Transverse colon (tissue), 4 donors: ENCODE measurements around the gene GLIS1. TPM values are rescaled to one million over a fixed set of nuclear protein-coding genes. Genes with fewer than 3 reads are reported as not detected.

Experiments used
- DNase-seq: peaks from one replicate; pipeline ENCODE4 v3.0.0-alpha.2; 2019
- H3K27ac ChIP-seq, 4 donors: fragments of 200-600 bp; sonication (generic); 2 replicates each; pipeline ENCODE4 v1.5.1; 2016 to 2018; ENCODE audit warnings: inconsistent platforms in 4 of 4
- H3K27me3 ChIP-seq: fragments of 200-600 bp; sonication (generic); 2 replicates; pipeline ENCODE4 v1.5.1; 2017; ENCODE audit warnings: inconsistent platforms
- H3K36me3 ChIP-seq, 4 donors: fragments of 200-600 bp; sonication (generic); 2 replicates each; pipeline ENCODE4 v1.5.1; 2017 to 2019; ENCODE audit warnings: inconsistent platforms in 4 of 4
- H3K4me1 ChIP-seq, 4 donors: fragments of 200-600 bp; sonication (generic); 2 replicates each; pipeline ENCODE4 v1.5.1; 2017 to 2020; ENCODE audit warnings: inconsistent platforms in 4 of 4
- H3K4me3 ChIP-seq, 4 donors: fragments of 200-600 bp; sonication (generic); 1 replicate in 1 of 4; 2 replicates in 3 of 4; pipeline versions ENCODE4 v1.5.1 to v1.6.1; 2017 to 2019; ENCODE audit warnings: inconsistent platforms in 4 of 4
- H3K9me3 ChIP-seq, 2 donors: fragments of 200-600 bp; sonication (generic); 2 replicates each; pipeline ENCODE4 v1.5.1; 2017 to 2019; ENCODE audit warnings: inconsistent platforms in 2 of 2
- EP300 ChIP-seq: sonication (generic); formaldehyde crosslinking; IDR thresholded peaks from one replicate; pipeline ENCODE4 v1.6.1; 2017; ENCODE audit warnings: antibody characterized with exemption, low read depth
- POLR2A ChIP-seq: fragments of 450-650 bp; IDR thresholded peaks from one replicate; pipeline ENCODE4 v1.6.1; 2016; ENCODE audit warnings: antibody characterized with exemption, mild to moderate bottlenecking, moderate library complexity
- POLR2AphosphoS5 ChIP-seq, 3 donors: sonication (generic); formaldehyde crosslinking; IDR thresholded peaks; one replicate each; pipeline ENCODE4 v1.6.1; 2016; ENCODE audit warnings: antibody characterized with exemption in 3 of 3
- WGBS, 2 donors: methylation state at CpG; one replicate each; pipeline ENCODE4 v1.1.5; 2018; ENCODE audit warnings: low coverage in 1 of 2; 5-methylcytosine and 5-hydroxymethylcytosine counted together
- in situ Hi-C, 4 donors: fragments of 200-750 bp; cut with MboI; loops; one replicate each; pipeline versions ENCODE4 v1.15.0 to v1.15.1; 2017; ENCODE audit warnings: low sequenced_read_pairs in 3 of 4, low pct_ligation_motif_present in 1 of 4, low pct_unique_long_range_greater_than_20kb in 1 of 4
- intact Hi-C: fragments of 100-400 bp; cut with DNase I; formaldehyde crosslinking; loops from one replicate; pipeline ENCODE4 v1.15.1; 2023; ENCODE audit warnings: low total_unique reads
- total RNA-seq, 4 donors: library from RNA; depleted of rRNA; stranded (reverse); fragments of >200 nt; gene quantifications; one replicate each; pipeline ENCODE4 v1.1.0, GENCODE V29; 2016
- TF ChIP-seq, protein P1 (sequence below), 5 experiments: fragments of 200-600 bp in 3 of 5; fragments of 450-650 bp in 2 of 5; sonication (generic) in 3 of 5; IDR thresholded peaks; 1 replicate in 2 of 5; 2 replicates in 3 of 5; pipeline ENCODE4 v1.5.1; 2016 to 2017; ENCODE audit warnings: antibody characterized with exemption in 5 of 5, inconsistent platforms in 3 of 5, mild to moderate bottlenecking in 2 of 5, moderate library complexity in 1 of 5

Gene GLIS1
- total RNA-seq, 4 donors from 2014 or later, result 0.16 to 0.75 (median 0.27) TPM; not detected in 1

DNA sequence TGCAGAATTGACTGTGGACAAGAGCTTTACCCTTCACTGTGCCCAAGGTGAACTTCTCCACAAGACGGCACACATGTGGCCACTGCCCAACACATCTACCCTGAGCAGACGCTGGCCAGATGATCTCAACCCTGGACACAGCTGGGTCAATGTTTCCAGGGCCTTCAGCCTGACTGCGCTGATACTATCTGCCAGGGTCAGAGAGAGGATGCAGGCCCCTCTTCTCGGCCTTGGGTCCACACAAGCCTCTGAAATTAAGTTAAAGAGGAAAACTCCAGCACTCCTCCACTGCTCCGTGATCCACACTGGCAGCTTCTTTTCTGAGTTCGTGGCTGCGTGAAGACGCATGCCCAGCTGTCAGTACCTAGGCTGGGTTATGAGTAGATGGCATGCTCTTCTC is 58.1 kb downstream of the GLIS1 start:
- no peak overlapping the region for H3K27ac ChIP-seq
- no peak overlapping the region for H3K4me3 ChIP-seq
- no peaks in the 10 kb centered on the region for H3K9me3 ChIP-seq
- H3K27me3 ChIP-seq, result peaks cover 20% of the 10 kb centered on the region
- H3K4me1 ChIP-seq, result peaks cover 5 to 16% (median 9%) of the 10 kb centered on the region in 4 donors
- intact Hi-C loops, result no loop called here
- WGBS, 2 donors, result 92 to 100% methylated on average over 1 to 8 of the region's 8 CpGs
- in situ Hi-C loops, result loop anchor here in 1 of 4 donors (10.0 kb wide), 1 partner anchor 196 kb away; no protein-coding TSS in a partner anchor
- DNase-seq, result no peak
- H3K36me3 ChIP-seq, result no peaks in the 10 kb centered on the region
- TF ChIP-seq POLR2AphosphoS5 (IDR thresholded peaks at IDR 0.05) (no peak), POLR2A (no peak), EP300 (no peak)
- TF ChIP-seq, protein P1, sequence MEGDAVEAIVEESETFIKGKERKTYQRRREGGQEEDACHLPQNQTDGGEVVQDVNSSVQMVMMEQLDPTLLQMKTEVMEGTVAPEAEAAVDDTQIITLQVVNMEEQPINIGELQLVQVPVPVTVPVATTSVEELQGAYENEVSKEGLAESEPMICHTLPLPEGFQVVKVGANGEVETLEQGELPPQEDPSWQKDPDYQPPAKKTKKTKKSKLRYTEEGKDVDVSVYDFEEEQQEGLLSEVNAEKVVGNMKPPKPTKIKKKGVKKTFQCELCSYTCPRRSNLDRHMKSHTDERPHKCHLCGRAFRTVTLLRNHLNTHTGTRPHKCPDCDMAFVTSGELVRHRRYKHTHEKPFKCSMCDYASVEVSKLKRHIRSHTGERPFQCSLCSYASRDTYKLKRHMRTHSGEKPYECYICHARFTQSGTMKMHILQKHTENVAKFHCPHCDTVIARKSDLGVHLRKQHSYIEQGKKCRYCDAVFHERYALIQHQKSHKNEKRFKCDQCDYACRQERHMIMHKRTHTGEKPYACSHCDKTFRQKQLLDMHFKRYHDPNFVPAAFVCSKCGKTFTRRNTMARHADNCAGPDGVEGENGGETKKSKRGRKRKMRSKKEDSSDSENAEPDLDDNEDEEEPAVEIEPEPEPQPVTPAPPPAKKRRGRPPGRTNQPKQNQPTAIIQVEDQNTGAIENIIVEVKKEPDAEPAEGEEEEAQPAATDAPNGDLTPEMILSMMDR (IDR thresholded peaks at IDR 0.05), result no peak

DNA sequence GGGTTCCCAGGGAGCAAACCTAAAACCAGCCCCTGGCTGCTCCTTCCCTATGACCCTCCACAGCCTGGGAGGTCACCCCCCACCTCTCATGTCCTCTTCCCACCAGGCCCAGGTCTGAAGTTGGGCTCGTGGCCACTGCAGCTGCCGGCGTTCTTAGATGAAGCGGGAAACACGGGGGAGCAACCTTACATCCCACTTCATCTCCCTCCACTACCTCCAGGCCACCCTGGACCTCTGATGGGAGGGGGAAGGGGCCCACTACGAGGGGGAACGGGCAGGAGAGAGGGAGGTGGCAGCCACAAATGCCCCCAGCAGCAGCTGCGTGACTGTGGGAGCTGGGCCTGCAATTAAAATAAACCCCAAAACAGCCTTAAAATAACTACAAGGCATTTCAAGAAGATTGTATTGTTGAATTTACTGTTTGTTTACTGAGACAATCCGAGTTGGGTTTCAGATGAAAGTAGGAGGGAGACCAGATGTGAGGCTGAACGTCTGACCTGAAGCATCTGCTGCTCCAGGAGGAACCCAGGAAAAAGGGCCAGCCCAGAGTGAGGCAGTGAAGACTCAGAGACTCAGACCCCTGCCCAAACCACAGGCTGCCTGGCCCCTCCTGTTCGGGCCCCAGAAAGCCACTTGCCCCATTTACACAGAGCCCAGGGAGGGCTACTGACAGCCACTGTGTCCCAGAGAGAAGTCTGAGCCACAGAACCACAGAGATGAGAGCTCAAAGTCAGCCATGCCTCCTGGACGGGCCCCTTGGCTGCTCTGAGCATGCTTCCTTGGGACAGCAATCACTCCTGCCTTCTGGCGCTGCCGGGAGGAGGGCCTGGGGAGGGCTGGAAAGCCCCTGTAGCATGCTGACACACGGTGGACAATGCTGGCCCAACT is 59.8 kb downstream of the GLIS1 start:
- Histone ChIP-seq H3K4me3 (no peak overlapping the region), H3K36me3 (no peaks in the 10 kb centered on the region), H3K27ac (no peak overlapping the region), H3K27me3 (peaks cover 4% of the 10 kb centered on the region), H3K9me3 (no peaks in the 10 kb centered on the region), H3K4me1 (peaks cover 5 to 10% (median 9%) of the 10 kb centered on the region in 4 donors)
- no peak for TF ChIP-seq EP300
- TF ChIP-seq POLR2AphosphoS5 (IDR thresholded peaks at IDR 0.05), result no peak
- intact Hi-C loops (no loop called here), in situ Hi-C loops (no loop called here)
- WGBS, 2 donors, result 71 to 87% methylated on average over 3 to 15 of the region's 15 CpGs
- DNase-seq, result no peak

DNA sequence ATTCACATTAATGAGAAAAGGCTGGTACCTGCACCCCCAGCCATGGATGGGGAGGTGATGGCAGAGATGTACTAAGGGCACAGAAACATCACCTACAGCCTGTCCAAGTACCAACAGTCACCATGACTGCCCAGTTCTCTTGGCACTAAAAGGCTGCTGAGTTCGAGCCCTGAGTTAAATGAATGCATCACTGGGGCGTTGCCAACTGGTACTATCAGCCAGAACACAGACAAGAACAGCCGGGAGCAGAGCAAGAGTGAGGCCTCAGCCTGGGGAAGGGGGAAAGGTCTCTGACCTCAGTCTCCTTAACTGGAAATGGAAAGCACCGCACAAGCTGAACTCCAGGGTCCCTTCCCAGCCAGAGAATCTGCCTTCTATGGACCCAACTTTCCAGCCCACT is 60.5 kb downstream of the GLIS1 start:
- 60% methylated on average over 4 of the region's 4 CpGs; no CpG with 5 or more reads in 1 of the 2 donors for WGBS, 2 donors
- Histone ChIP-seq H3K4me1 (peaks cover 5 to 10% (median 9%) of the 10 kb centered on the region in 4 donors), H3K9me3 (no peaks in the 10 kb centered on the region), H3K4me3 (no peak overlapping the region), H3K36me3 (no peaks in the 10 kb centered on the region), H3K27ac (no peak overlapping the region), H3K27me3 (no peaks in the 10 kb centered on the region)
- DNase-seq, result no peak
- in situ Hi-C loops, result no loop called here
- TF ChIP-seq POLR2AphosphoS5 (IDR thresholded peaks at IDR 0.05) (no peak), POLR2A (no peak), EP300 (no peak)
- TF ChIP-seq, protein P1 (IDR thresholded peaks at IDR 0.05), result no peak
- intact Hi-C loops, result no loop called here

DNA sequence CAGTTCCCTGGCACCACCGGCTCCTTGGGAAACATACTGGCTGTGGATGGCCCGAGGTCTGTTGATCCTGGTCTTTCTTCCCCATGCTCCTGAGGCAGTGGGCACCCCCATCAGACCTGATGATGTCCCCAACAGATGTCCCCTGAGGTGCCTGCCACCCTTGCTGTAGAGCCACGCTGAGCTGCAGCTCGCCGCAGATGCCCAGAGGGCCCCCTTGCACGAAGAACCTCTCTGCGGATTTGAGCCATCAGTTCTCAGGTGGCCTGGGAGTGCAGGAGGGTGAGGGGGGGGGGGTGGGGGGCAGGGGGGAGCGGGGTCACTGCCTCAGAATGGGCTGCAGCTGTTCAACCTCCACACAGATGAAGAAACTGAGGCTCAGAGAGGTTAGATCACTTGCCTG is 60.9 kb downstream of the GLIS1 start:
- 93% methylated on average over 5 of the region's 8 CpGs; no CpG with 5 or more reads in 1 of the 2 donors for WGBS, 2 donors

More for the DNA sequence above, 60.9 kb downstream of the GLIS1 start:
- in situ Hi-C loops (no loop called here), intact Hi-C loops (no loop called here)
- H3K4me3 ChIP-seq, result no peak overlapping the region
- H3K27me3 ChIP-seq, result no peaks in the 10 kb centered on the region
- no peak overlapping the region for H3K27ac ChIP-seq
- no peak for DNase-seq
- peaks cover 5 to 10% (median 9%) of the 10 kb centered on the region in 4 donors for H3K4me1 ChIP-seq
- no peaks in the 10 kb centered on the region for H3K9me3 ChIP-seq
- no peaks in the 10 kb centered on the region for H3K36me3 ChIP-seq
- TF ChIP-seq POLR2AphosphoS5 (IDR thresholded peaks at IDR 0.05), result no peak
- TF ChIP-seq, protein P1 (IDR thresholded peaks at IDR 0.05), result no peak
- no peak for TF ChIP-seq POLR2A
- no peak for TF ChIP-seq EP300
